Measurements from ENCODE around the gene TNS1.

DNA sequence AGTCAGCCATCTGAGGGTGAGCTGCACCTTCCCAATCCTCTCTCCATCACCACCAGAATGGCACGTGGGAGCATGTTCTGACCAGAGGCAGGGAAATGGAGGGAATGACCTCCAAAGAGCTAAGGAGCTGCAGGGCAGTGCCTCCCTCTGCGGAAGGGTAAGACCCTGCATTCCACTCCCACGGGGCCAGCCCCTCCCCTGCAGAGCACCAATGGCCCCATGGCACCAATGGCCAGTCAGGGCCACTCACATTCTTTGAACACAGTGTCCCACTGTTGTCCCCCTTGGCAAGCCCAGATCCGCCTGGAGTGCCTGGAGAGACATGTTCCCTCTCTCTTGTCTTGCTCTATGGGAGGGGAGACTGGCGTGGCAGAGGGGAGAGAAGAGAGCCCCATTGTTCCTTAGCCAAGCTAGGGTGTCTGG lies 164.4 kb downstream of the TNS1 start:
- TF ChIP-seq, protein P1, sequence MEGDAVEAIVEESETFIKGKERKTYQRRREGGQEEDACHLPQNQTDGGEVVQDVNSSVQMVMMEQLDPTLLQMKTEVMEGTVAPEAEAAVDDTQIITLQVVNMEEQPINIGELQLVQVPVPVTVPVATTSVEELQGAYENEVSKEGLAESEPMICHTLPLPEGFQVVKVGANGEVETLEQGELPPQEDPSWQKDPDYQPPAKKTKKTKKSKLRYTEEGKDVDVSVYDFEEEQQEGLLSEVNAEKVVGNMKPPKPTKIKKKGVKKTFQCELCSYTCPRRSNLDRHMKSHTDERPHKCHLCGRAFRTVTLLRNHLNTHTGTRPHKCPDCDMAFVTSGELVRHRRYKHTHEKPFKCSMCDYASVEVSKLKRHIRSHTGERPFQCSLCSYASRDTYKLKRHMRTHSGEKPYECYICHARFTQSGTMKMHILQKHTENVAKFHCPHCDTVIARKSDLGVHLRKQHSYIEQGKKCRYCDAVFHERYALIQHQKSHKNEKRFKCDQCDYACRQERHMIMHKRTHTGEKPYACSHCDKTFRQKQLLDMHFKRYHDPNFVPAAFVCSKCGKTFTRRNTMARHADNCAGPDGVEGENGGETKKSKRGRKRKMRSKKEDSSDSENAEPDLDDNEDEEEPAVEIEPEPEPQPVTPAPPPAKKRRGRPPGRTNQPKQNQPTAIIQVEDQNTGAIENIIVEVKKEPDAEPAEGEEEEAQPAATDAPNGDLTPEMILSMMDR (IDR thresholded peaks at IDR 0.05) = no peak
- TF ChIP-seq, protein P2, sequence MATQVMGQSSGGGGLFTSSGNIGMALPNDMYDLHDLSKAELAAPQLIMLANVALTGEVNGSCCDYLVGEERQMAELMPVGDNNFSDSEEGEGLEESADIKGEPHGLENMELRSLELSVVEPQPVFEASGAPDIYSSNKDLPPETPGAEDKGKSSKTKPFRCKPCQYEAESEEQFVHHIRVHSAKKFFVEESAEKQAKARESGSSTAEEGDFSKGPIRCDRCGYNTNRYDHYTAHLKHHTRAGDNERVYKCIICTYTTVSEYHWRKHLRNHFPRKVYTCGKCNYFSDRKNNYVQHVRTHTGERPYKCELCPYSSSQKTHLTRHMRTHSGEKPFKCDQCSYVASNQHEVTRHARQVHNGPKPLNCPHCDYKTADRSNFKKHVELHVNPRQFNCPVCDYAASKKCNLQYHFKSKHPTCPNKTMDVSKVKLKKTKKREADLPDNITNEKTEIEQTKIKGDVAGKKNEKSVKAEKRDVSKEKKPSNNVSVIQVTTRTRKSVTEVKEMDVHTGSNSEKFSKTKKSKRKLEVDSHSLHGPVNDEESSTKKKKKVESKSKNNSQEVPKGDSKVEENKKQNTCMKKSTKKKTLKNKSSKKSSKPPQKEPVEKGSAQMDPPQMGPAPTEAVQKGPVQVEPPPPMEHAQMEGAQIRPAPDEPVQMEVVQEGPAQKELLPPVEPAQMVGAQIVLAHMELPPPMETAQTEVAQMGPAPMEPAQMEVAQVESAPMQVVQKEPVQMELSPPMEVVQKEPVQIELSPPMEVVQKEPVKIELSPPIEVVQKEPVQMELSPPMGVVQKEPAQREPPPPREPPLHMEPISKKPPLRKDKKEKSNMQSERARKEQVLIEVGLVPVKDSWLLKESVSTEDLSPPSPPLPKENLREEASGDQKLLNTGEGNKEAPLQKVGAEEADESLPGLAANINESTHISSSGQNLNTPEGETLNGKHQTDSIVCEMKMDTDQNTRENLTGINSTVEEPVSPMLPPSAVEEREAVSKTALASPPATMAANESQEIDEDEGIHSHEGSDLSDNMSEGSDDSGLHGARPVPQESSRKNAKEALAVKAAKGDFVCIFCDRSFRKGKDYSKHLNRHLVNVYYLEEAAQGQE (IDR thresholded peaks at IDR 0.05; ENCODE audit: insufficient read depth in 1 of 2, low read depth in 2 of 2, low read length in 1 of 2) = no peak

All from Panc1 (cell line).